ENCODE results near the gene CCBE1. TPM values are rescaled to one million over a fixed set of nuclear protein-coding genes. Genes with fewer than 3 reads are reported as not detected.
A peak's percentile ranks its signal among the peaks of the same experiment; 100 is the strongest.
"Not testable (repeated sequence)": the region's sequence is repeated elsewhere in the genome, so short reads cannot be mapped to it uniquely, and the experiment has no call there.

The CCBE1 gene
- 0.14 and 0.68 TPM in 2 replicates for total RNA-seq

GRCh38 chr18:59697236-59697932 lies at the start of gene CCBE1:
Gene CCBE1 (minus strand): TSS chr18:59697423.
- peak; percentile 72 for DNase-seq

GRCh38 chr18:59744271-59744721 lies 47.1 kb upstream of the CCBE1 start:
- DNase-seq: no peak

- no peak for DNase-seq
These were observed 46.3 kb upstream of the CCBE1 start for GRCh38 chr18:59743566-59743965.

- DNase-seq: no peak
These were observed 45.3 kb upstream of the CCBE1 start for GRCh38 chr18:59742325-59743111.

GRCh38 chr18:59740141-59740540 lies 42.9 kb upstream of the CCBE1 start:
- no peak for DNase-seq

GRCh38 chr18:59737776-59738300 lies 40.6 kb upstream of the CCBE1 start:
- no peak for DNase-seq

- not testable (repeated sequence) for DNase-seq
These were observed 40.1 kb upstream of the CCBE1 start for GRCh38 chr18:59737335-59737734.

- no peak for DNase-seq
These were observed 38.8 kb upstream of the CCBE1 start for GRCh38 chr18:59736061-59736460.

- no peak for DNase-seq
These were observed 38.1 kb upstream of the CCBE1 start for GRCh38 chr18:59735269-59735860.

GRCh38 chr18:59733421-59733820 lies 36.2 kb upstream of the CCBE1 start:
- no peak for DNase-seq

GRCh38 chr18:59730896-59731295 lies 33.7 kb upstream of the CCBE1 start:
- DNase-seq: no peak

- no peak for DNase-seq
These were observed 32.6 kb upstream of the CCBE1 start for GRCh38 chr18:59729781-59730180.

GRCh38 chr18:59728816-59729215 lies 31.6 kb upstream of the CCBE1 start:
- DNase-seq: no peak

- no peak for DNase-seq
These were observed 27.9 kb upstream of the CCBE1 start for GRCh38 chr18:59725142-59725541.

GRCh38 chr18:59724103-59724502 lies 26.9 kb upstream of the CCBE1 start:
- DNase-seq: no peak

- DNase-seq: no peak
These were observed 24.7 kb upstream of the CCBE1 start for GRCh38 chr18:59721931-59722330.

GRCh38 chr18:59721211-59721610 lies 24.0 kb upstream of the CCBE1 start:
- no peak for DNase-seq

- DNase-seq: peak; percentile 4
These were observed 22.4 kb upstream of the CCBE1 start for GRCh38 chr18:59719544-59720181.

GRCh38 chr18:59718464-59719157 lies 21.4 kb upstream of the CCBE1 start:
- no peak for DNase-seq

GRCh38 chr18:59718108-59718463 lies 20.9 kb upstream of the CCBE1 start:
- peak; percentile 30 for DNase-seq

- no peak for DNase-seq
These were observed 20.1 kb upstream of the CCBE1 start for GRCh38 chr18:59717291-59717690.

GRCh38 chr18:59715966-59716369 lies 18.7 kb upstream of the CCBE1 start:
- DNase-seq: peak; percentile 92

Data from dermis blood vessel endothelial cell (primary cell).